ENCODE results near the gene PLAAT5. TPM values are rescaled to one million over a fixed set of nuclear protein-coding genes. Genes with fewer than 3 reads are reported as not detected.
A peak's percentile ranks its signal among the peaks of the same experiment; 100 is the strongest.

PLAAT5 gene, protein sequence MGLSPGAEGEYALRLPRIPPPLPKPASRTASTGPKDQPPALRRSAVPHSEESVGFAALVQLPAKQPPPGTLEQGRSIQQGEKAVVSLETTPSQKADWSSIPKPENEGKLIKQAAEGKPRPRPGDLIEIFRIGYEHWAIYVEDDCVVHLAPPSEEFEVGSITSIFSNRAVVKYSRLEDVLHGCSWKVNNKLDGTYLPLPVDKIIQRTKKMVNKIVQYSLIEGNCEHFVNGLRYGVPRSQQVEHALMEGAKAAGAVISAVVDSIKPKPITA
- not detected for polyA plus RNA-seq (2013, experiment 1 of 2)
- polyA plus RNA-seq (2013, experiment 2 of 2), result not detected

DNA sequence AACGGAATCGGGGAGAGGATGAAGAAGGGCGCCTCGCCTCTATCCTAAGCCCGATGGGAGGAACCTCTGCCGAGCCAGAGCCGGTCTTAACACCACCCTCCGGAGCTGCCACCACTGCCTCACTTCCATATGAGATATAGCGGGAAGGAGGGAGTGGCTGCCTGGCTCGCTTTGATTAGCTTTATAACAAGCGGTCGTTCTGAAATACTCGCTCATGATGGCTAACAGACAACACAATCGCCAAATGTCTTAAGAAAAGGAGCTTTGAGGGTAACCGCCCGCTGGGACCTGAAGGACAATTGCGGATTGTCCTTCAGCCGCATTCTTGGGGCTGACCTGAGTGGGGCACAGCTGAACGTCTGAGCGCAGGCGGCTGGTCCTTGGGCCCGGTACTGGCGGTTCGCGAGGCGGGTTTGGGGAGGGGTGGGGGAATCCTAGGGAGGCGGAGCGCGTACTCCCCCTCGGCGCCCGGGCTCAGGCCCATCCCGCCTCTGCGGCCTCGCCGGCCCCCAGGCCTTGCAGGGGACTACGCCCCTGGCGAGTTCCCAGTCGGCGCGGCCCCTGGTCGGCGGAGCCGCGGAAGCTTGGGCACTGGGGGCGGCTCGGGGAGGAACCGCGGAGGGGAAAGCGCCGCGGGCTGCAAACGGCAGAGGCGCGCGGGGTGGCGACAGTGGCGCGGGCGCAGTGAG, at the start of gene PLAAT5:
Gene PLAAT5, minus strand, starts transcription at position 617 of the 689 bp plus-strand sequence. Its CDS starts 133 bp downstream, at position 484.
- no peak within 1 kb of the TSS for H2BK12ac ChIP-seq (ENCODE audit: low read length in 2 of 2)
- WGBS, result 3% methylated on average over 52 of the region's 60 CpGs

DNA sequence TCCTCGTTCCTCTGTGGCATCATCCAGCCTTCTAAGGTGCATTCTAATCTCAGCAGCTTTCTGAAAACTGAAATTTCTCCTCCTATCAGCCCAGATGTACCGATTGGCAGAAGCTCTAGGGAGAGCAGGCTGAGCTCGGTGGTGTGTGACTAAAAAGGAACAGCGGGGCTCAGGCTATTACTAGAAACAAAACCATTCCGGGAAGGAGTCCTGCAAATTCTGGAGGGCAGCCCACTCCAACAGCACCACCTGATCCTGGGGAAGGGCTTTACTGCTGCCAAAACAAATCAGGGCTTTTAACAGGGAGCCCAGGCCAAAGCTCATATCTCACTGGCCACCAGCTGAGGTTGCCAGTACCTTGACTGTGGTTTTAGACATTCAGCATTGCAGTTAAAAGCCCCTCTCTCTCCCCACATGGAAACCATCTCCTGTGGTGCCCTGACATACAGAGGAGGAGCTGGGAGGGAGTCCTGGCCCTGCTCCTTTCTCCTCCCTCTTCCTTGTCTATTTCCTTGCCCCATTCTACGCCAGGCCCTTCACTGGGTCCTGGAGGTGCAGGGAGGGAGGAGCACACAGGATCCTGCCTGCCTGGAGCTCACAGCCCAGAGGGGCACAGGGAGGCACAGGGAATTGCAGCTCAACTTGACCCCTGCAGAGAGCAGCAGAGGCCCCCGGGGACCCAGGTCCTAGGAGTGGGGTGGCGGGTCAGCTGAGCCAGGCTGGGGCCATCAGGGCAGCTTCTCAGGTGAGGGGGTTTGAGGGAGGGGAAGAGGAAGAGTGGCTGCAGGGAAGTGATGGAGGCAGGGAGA, 46.5 kb upstream of the PLAAT5 start:
- peaks cover 31% of the 10 kb centered on the region for H3K4me1 ChIP-seq (ENCODE audit: control insufficient read depth, insufficient read depth, low read depth, low read length)
- no peak overlapping the region for H4K8ac ChIP-seq (ENCODE audit: low read length)
- no peak overlapping the region for H2BK5ac ChIP-seq (ENCODE audit: low read depth, low read length, poor library complexity, severe bottlenecking)
- H3K4me2 ChIP-seq (ENCODE audit: low read length, poor library complexity, severe bottlenecking), result peak overlapping the region; percentile 50
- no peaks in the 10 kb centered on the region for H3K9me3 ChIP-seq (ENCODE audit: control insufficient read depth, low read length)
- H3K9ac ChIP-seq (ENCODE audit: low read length), result peak overlapping the region; percentile 85
- no peak for DNase-seq
- H3K36me3 ChIP-seq (ENCODE audit: control insufficient read depth in 1 of 2, insufficient read depth in 2 of 2, low read depth in 1 of 2, low read length in 2 of 2), result peaks cover 0 to 3% of the 10 kb centered on the region in 2 experiments
- no peak overlapping the region for H3K4ac ChIP-seq (ENCODE audit: low read depth in 1 of 2, low read length in 2 of 2)
- H3K27me3 ChIP-seq (ENCODE audit: control insufficient read depth in 1 of 2, insufficient read depth in 1 of 2, low read length in 2 of 2), result no peaks in the 10 kb centered on the region
- peak overlapping the region; percentile 80 for H3K27ac ChIP-seq (ENCODE audit: low read length, poor library complexity, severe bottlenecking)
- H4K91ac ChIP-seq (ENCODE audit: low read length), result no peak overlapping the region
- peak overlapping the region in 1 of 2 experiments; percentile 77 for H3K4me3 ChIP-seq (ENCODE audit: insufficient read depth in 1 of 2, low read depth in 1 of 2, low read length in 2 of 2)
- no peak overlapping the region for H2BK120ac ChIP-seq (ENCODE audit: low read depth, low read length)
- H3K18ac ChIP-seq (ENCODE audit: low read depth in 1 of 2, low read length in 2 of 2), result no peak overlapping the region
- no peak overlapping the region for H2BK12ac ChIP-seq (ENCODE audit: low read length in 2 of 2)
- peak overlapping the region in 1 of 2 experiments; percentile 5 for H3K23ac ChIP-seq (ENCODE audit: low read length in 2 of 2)
- H2AK5ac ChIP-seq (ENCODE audit: low read length, severe bottlenecking), result peak overlapping the region; percentile 26
- WGBS, result 75% methylated on average over 8 of the region's 8 CpGs
- H3K79me1 ChIP-seq (replicated peaks; ENCODE audit: low read length, poor library complexity, severe bottlenecking), result peaks cover 11% of the 10 kb centered on the region
- peak overlapping the region; percentile 3 for H2AFZ ChIP-seq (ENCODE audit: low read depth, low read length)
- no peak overlapping the region for H2BK15ac ChIP-seq (ENCODE audit: low read depth, poor library complexity, severe bottlenecking)
- peak overlapping the region in 1 of 2 experiments; percentile 26 for H3K14ac ChIP-seq (ENCODE audit: low read length in 2 of 2)

More for the DNA sequence above, at the start of gene PLAAT5:
- Histone ChIP-seq H3K4me1 (ENCODE audit: control insufficient read depth, insufficient read depth, low read depth, low read length) (peaks cover 11% of the 10 kb centered on the region), H3K4ac (ENCODE audit: low read depth in 1 of 2, low read length in 2 of 2) (no peak within 1 kb of the TSS), H2AFZ (ENCODE audit: low read depth, low read length) (peak within 1 kb of the TSS; percentile 53), H3K4me3 (ENCODE audit: insufficient read depth in 1 of 2, low read depth in 1 of 2, low read length in 2 of 2) (peak within 1 kb of the TSS; percentile 58 to 74), H3K9ac (ENCODE audit: low read length) (peak within 1 kb of the TSS; percentile 76), H3K4me2 (ENCODE audit: low read length, poor library complexity, severe bottlenecking) (peak within 1 kb of the TSS; percentile 94), H3K9me3 (ENCODE audit: control insufficient read depth, low read length) (peaks cover 7% of the 10 kb centered on the region), H3K18ac (ENCODE audit: low read depth in 1 of 2, low read length in 2 of 2) (no peak within 1 kb of the TSS), H3K14ac (ENCODE audit: low read length in 2 of 2) (no peak within 1 kb of the TSS), H3K23ac (ENCODE audit: low read length in 2 of 2) (no peak within 1 kb of the TSS), H3K79me1 (replicated peaks; ENCODE audit: low read length, poor library complexity, severe bottlenecking) (no peaks in the 10 kb centered on the region), H3K27ac (ENCODE audit: low read length, poor library complexity, severe bottlenecking) (peak within 1 kb of the TSS; percentile 18), H2AK5ac (ENCODE audit: low read length, severe bottlenecking) (peak within 1 kb of the TSS; percentile 27), H2BK120ac (ENCODE audit: low read depth, low read length) (no peak within 1 kb of the TSS), H2BK5ac (ENCODE audit: low read depth, low read length, poor library complexity, severe bottlenecking) (peak within 1 kb of the TSS; percentile 73), H2BK15ac (ENCODE audit: low read depth, poor library complexity, severe bottlenecking) (no peak within 1 kb of the TSS), H4K8ac (ENCODE audit: low read length) (no peak within 1 kb of the TSS), H3K36me3 (ENCODE audit: control insufficient read depth in 1 of 2, insufficient read depth in 2 of 2, low read depth in 1 of 2, low read length in 2 of 2) (no peaks in the 10 kb centered on the region), H3K27me3 (ENCODE audit: control insufficient read depth in 1 of 2, insufficient read depth in 1 of 2, low read length in 2 of 2) (no peaks in the 10 kb centered on the region), H4K91ac (ENCODE audit: low read length) (no peak within 1 kb of the TSS)
- DNase-seq, result no peak

DNA sequence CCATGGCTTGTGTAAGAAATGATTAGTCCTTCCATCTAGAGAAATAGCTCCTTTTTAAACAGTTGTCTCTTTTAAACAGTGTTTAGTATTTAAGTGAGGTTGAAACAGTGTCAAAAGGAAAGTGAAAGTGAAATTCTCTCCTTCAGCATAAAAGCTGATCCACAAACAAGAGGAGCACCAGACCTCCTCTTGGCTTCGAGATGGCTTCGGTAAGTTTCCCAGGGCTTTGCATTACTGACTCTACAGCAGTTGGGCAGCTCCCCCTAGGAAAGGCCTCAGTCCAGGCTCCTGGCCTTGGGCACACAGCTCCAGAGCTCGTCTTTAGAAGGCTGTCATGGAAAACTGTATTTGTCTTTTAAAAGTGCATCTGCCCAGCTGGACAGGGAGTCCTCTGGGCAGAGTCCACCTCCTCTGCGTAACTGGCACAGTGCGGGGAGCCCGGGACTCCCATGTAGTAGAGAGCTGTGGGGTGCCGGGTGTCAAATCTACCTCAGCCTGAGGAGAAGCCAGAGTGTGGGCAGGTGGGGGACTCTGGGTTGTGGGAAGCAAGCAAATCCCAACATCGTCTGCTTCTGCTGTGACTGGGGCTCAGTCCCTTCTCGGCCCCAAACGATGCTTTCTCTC, 45.8 kb upstream of the PLAAT5 start, which contains the start of gene PLAAT4:
Gene PLAAT4, plus strand, starts transcription at position 140 of the 624 bp plus-strand sequence. Its CDS starts 61 bp downstream, at position 201.
- WGBS, result 79% methylated on average over 10 of the region's 10 CpGs
- H3K4me1 ChIP-seq (ENCODE audit: control insufficient read depth, insufficient read depth, low read depth, low read length), result peaks cover 31% of the 10 kb centered on the region
- peak within 1 kb of the TSS in 1 of 2 experiments; percentile 5 for H3K23ac ChIP-seq (ENCODE audit: low read length in 2 of 2)
- H2AFZ ChIP-seq (ENCODE audit: low read depth, low read length), result peak within 1 kb of the TSS; percentile 3
- H3K27ac ChIP-seq (ENCODE audit: low read length, poor library complexity, severe bottlenecking), result peak within 1 kb of the TSS; percentile 80
- H4K8ac ChIP-seq (ENCODE audit: low read length), result peak within 1 kb of the TSS; percentile 67
- DNase-seq, result peak; percentile 72
- H2AK5ac ChIP-seq (ENCODE audit: low read length, severe bottlenecking), result peak within 1 kb of the TSS; percentile 91
- no peak within 1 kb of the TSS for H4K91ac ChIP-seq (ENCODE audit: low read length)
- H3K4ac ChIP-seq (ENCODE audit: low read depth in 1 of 2, low read length in 2 of 2), result no peak within 1 kb of the TSS
- no peak within 1 kb of the TSS for H2BK15ac ChIP-seq (ENCODE audit: low read depth, poor library complexity, severe bottlenecking)
- no peaks in the 10 kb centered on the region for H3K27me3 ChIP-seq (ENCODE audit: control insufficient read depth in 1 of 2, insufficient read depth in 1 of 2, low read length in 2 of 2)
- peak within 1 kb of the TSS in 1 of 2 experiments; percentile 26 for H3K14ac ChIP-seq (ENCODE audit: low read length in 2 of 2)
- peaks cover 0 to 3% of the 10 kb centered on the region in 2 experiments for H3K36me3 ChIP-seq (ENCODE audit: control insufficient read depth in 1 of 2, insufficient read depth in 2 of 2, low read depth in 1 of 2, low read length in 2 of 2)
- H3K9ac ChIP-seq (ENCODE audit: low read length), result peak within 1 kb of the TSS; percentile 85
- H3K79me1 ChIP-seq (replicated peaks; ENCODE audit: low read length, poor library complexity, severe bottlenecking), result peaks cover 11% of the 10 kb centered on the region
- no peak within 1 kb of the TSS for H3K18ac ChIP-seq (ENCODE audit: low read depth in 1 of 2, low read length in 2 of 2)
- H3K9me3 ChIP-seq (ENCODE audit: control insufficient read depth, low read length), result no peaks in the 10 kb centered on the region
- no peak within 1 kb of the TSS for H2BK120ac ChIP-seq (ENCODE audit: low read depth, low read length)
- H2BK12ac ChIP-seq (ENCODE audit: low read length in 2 of 2), result no peak within 1 kb of the TSS
- H2BK5ac ChIP-seq (ENCODE audit: low read depth, low read length, poor library complexity, severe bottlenecking), result no peak within 1 kb of the TSS
- H3K4me2 ChIP-seq (ENCODE audit: low read length, poor library complexity, severe bottlenecking), result peak within 1 kb of the TSS; percentile 50
- peak within 1 kb of the TSS; percentile 12 to 77 for H3K4me3 ChIP-seq (ENCODE audit: insufficient read depth in 1 of 2, low read depth in 1 of 2, low read length in 2 of 2)
